H9 (cell line): Measurements from ENCODE around the gene WAC. TPM values are rescaled to one million over a fixed set of nuclear protein-coding genes. Genes with fewer than 3 reads are reported as not detected.
A peak's percentile ranks its signal among the peaks of the same experiment; 100 is the strongest.

Experiments
- DNase-seq: peaks from one replicate; pipeline ENCODE4 v3.0.0-alpha.2; 2017
- H2AFZ ChIP-seq: one replicate; pipeline ENCODE4 v1.6.1; 2013; ENCODE audit warnings: mild to moderate bottlenecking, low read length, control low read depth, moderate library complexity
- H2AK5ac ChIP-seq: 2 replicates; pipeline ENCODE4 v1.6.1; 2013; ENCODE audit warnings: low read length, control low read depth, mixed read lengths; ENCODE audit not compliant: insufficient read length
- H2BK120ac ChIP-seq: one replicate; pipeline ENCODE4 v1.6.1; 2013; ENCODE audit warnings: low read depth, mild to moderate bottlenecking, low read length, control low read depth, inconsistent platforms; ENCODE audit not compliant: poor library complexity, severe bottlenecking
- H2BK12ac ChIP-seq: 2 replicates; pipeline ENCODE4 v1.6.1; 2013; ENCODE audit warnings: low read length, control low read depth, mixed read lengths, low read depth; ENCODE audit not compliant: insufficient read length
- H2BK15ac ChIP-seq: 2 replicates; pipeline ENCODE4 v1.6.1; 2013; ENCODE audit warnings: low read depth, low read length, control low read depth
- H2BK20ac ChIP-seq: one replicate; pipeline ENCODE4 v1.6.1; 2013; ENCODE audit warnings: low read depth, mild to moderate bottlenecking, low read length, control low read depth, inconsistent platforms; ENCODE audit not compliant: poor library complexity, severe bottlenecking
- H2BK5ac ChIP-seq: 2 replicates; pipeline ENCODE4 v1.6.1; 2013; ENCODE audit warnings: low read length, control low read depth, mixed read lengths; ENCODE audit not compliant: insufficient read length
- H3K14ac ChIP-seq: 2 replicates; pipeline ENCODE4 v1.6.1; 2013; ENCODE audit warnings: low read length, control low read depth; ENCODE audit not compliant: insufficient read depth
- H3K18ac ChIP-seq: 2 replicates; pipeline ENCODE4 v1.6.1; 2013; ENCODE audit warnings: low read depth, mild to moderate bottlenecking, mixed read lengths, low read length, control low read depth; ENCODE audit not compliant: insufficient read length
- H3K23ac ChIP-seq: 2 replicates; pipeline ENCODE4 v1.6.1; 2013; ENCODE audit warnings: low read length, control low read depth, mixed read lengths, low read depth; ENCODE audit not compliant: insufficient read length
- H3K23me2 ChIP-seq: 2 replicates; pipeline ENCODE4 v1.6.1; 2013; ENCODE audit warnings: low read depth, mild to moderate bottlenecking, mixed read lengths, low read length, control low read depth; ENCODE audit not compliant: insufficient read length, poor library complexity, severe bottlenecking
- H3K27ac ChIP-seq: 2 replicates; pipeline ENCODE4 v1.5.1; 2013; ENCODE audit warnings: low read length, control low read depth, mixed read lengths, low read depth; ENCODE audit not compliant: insufficient read length
- H3K27me3 ChIP-seq: 2 replicates; pipeline ENCODE4 v1.6.1; 2013; ENCODE audit warnings: low read length, control low read depth, inconsistent platforms; ENCODE audit not compliant: insufficient read depth
- H3K4ac ChIP-seq: 2 replicates; pipeline ENCODE4 v1.6.1; 2013; ENCODE audit warnings: low read depth, mild to moderate bottlenecking, control low read depth, inconsistent platforms, low read length, moderate library complexity
- H3K4me1 ChIP-seq: 2 replicates; pipeline ENCODE4 v1.6.1; 2013; ENCODE audit warnings: low read length, control low read depth, inconsistent platforms; ENCODE audit not compliant: insufficient read depth
- H3K4me2 ChIP-seq: 2 replicates; pipeline ENCODE4 v1.6.1; 2013; ENCODE audit warnings: low read length, control low read depth, mixed read lengths; ENCODE audit not compliant: insufficient read length, insufficient read depth
- H3K56ac ChIP-seq: 2 replicates; pipeline ENCODE4 v1.6.1; 2013; ENCODE audit warnings: low read depth, mild to moderate bottlenecking, mixed read lengths, low read length, control low read depth; ENCODE audit not compliant: insufficient read length
- H3K79me1 ChIP-seq: 2 replicates; pipeline ENCODE4 v1.6.1; 2013; ENCODE audit warnings: low read depth, mild to moderate bottlenecking, moderate library complexity, low read length, control low read depth, inconsistent platforms; ENCODE audit not compliant: insufficient read depth, poor library complexity, severe bottlenecking
- H3K79me2 ChIP-seq: 2 replicates; pipeline ENCODE4 v1.6.1; 2013; ENCODE audit warnings: low read length, control low read depth, inconsistent platforms; ENCODE audit not compliant: insufficient read depth
- H3K9ac ChIP-seq: 2 replicates; pipeline ENCODE4 v1.6.1; 2013; ENCODE audit warnings: low read length, control low read depth, mixed read lengths; ENCODE audit not compliant: insufficient read length; ENCODE audit errors: extremely low read depth
- H3K9me3 ChIP-seq: one replicate; pipeline ENCODE4 v1.6.1; 2013; ENCODE audit warnings: low read depth, low read length, inconsistent platforms; ENCODE audit not compliant: control insufficient read depth
- H3T11ph ChIP-seq: one replicate; pipeline ENCODE4 v1.6.1; 2013; ENCODE audit warnings: mild to moderate bottlenecking, low read length, control low read depth, inconsistent platforms
- H4K20me1 ChIP-seq: one replicate; pipeline ENCODE4 v1.6.1; 2013; ENCODE audit not compliant: control insufficient read depth, insufficient read length, insufficient read depth
- H4K5ac ChIP-seq: 2 replicates; pipeline ENCODE4 v1.6.1; 2013; ENCODE audit warnings: low read depth, mild to moderate bottlenecking, mixed read lengths, low read length, control low read depth; ENCODE audit not compliant: insufficient read length
- H4K8ac ChIP-seq: replicated peaks from 2 replicates; pipeline ENCODE4 v1.6.1; 2013; ENCODE audit warnings: low read length, control low read depth, mixed read lengths, low read depth; ENCODE audit not compliant: insufficient read length
- H4K91ac ChIP-seq: 2 replicates; pipeline ENCODE4 v1.6.1; 2013; ENCODE audit warnings: low read depth, mild to moderate bottlenecking, moderate library complexity, mixed read lengths, low read length, control low read depth; ENCODE audit not compliant: insufficient read length
- H3K27ac Mint-ChIP-seq, 3 experiments: 2 replicates in 2 of 3; 3 replicates in 1 of 3; pipeline ENCODE4 v1.8.0; 2020 to 2021; ENCODE audit warnings: mixed read lengths in 3 of 3, mild to moderate bottlenecking in 1 of 3, moderate library complexity in 1 of 3
- H3K27me3 Mint-ChIP-seq: 2 replicates; pipeline ENCODE4 v1.8.0; 2021; ENCODE audit warnings: low read depth, mild to moderate bottlenecking, moderate library complexity, mixed read lengths
- H3K36me3 Mint-ChIP-seq, 3 experiments: 2 replicates in 2 of 3; 3 replicates in 1 of 3; pipeline ENCODE4 v1.8.0; 2020 to 2021; ENCODE audit warnings: low read depth in 3 of 3, mixed read lengths in 3 of 3; ENCODE audit not compliant: insufficient read depth in 1 of 3
- H3K4me1 Mint-ChIP-seq, 2 experiments: 2 replicates each; pipeline ENCODE4 v1.8.0; 2020; ENCODE audit warnings: mixed read lengths in 2 of 2
- H3K4me3 Mint-ChIP-seq, 2 experiments: 2 replicates in 1 of 2; 3 replicates in 1 of 2; pipeline ENCODE4 v1.8.0; 2020 to 2021; ENCODE audit warnings: mild to moderate bottlenecking in 2 of 2, mixed read lengths in 2 of 2, moderate library complexity in 1 of 2
- H3K9me3 Mint-ChIP-seq, 2 experiments: 2 replicates in 1 of 2; 3 replicates in 1 of 2; pipeline ENCODE4 v1.8.0; 2020; ENCODE audit warnings: mild to moderate bottlenecking in 2 of 2, mixed read lengths in 2 of 2, moderate library complexity in 1 of 2
- CTCF ChIP-seq: fragments of 200-600 bp; sonication (generic); conservative IDR thresholded peaks from 3 replicates; pipeline ENCODE4 v1.8.0; 2021; ENCODE audit warnings: antibody characterized with exemption, mild to moderate bottlenecking
- WGBS: extraction: QIAGEN DNeasy Blood & Tissue Kit; methylation state at CpG from one replicate; pipeline ENCODE4 v1.1.7; 2013; ENCODE audit warnings: missing lambda C conversion rate, low lambda C conversion rate, mixed read lengths; ENCODE audit not compliant: insufficient read length; ENCODE audit errors: extremely low coverage; 5-methylcytosine and 5-hydroxymethylcytosine counted together
- total RNA-seq: library from RNA; stranded (reverse); gene quantifications from 2 replicates; pipeline ENCODE4 v1.2.1, GENCODE V29; 2021

The WAC gene
- total RNA-seq, 1 experiment from 2014 or later: 130 TPM

GRCh38 chr10:28595613-28596012 is 62.7 kb downstream of the WAC start:
- no peak overlapping the region for H3K14ac ChIP-seq
- 0 out of 7 replicates have a peak overlapping the region, but pooled peaks of 1 of the 3 experiments have one; percentile 36 for H3K27ac Mint-ChIP-seq
- no peak overlapping the region for H3K4ac ChIP-seq
- H4K91ac ChIP-seq: no peak overlapping the region
- no peaks in the 10 kb centered on the region for H3K23me2 ChIP-seq
- H4K20me1 ChIP-seq: no peaks in the 10 kb centered on the region
- H3K79me1 ChIP-seq: no peaks in the 10 kb centered on the region
- no peak overlapping the region for H3K27ac ChIP-seq
- no peaks in the 10 kb centered on the region for H3K4me1 ChIP-seq
- peaks cover 31 to 62% (median 57%) of the 10 kb centered on the region in 3 experiments; a peak in 6 of 7 replicates for H3K36me3 Mint-ChIP-seq
- H3T11ph ChIP-seq: no peak overlapping the region
- no CpG with 5 or more reads among the region's 3 CpGs for WGBS
- H2BK20ac ChIP-seq: no peak overlapping the region
- no peaks in the 10 kb centered on the region for H3K27me3 ChIP-seq
- H2BK15ac ChIP-seq: no peak overlapping the region
- no peaks in the 10 kb centered on the region for H3K9me3 ChIP-seq
- no peaks in the 10 kb centered on the region for H3K9me3 Mint-ChIP-seq
- H4K5ac ChIP-seq: no peak overlapping the region
- H3K23ac ChIP-seq: no peak overlapping the region
- no peak overlapping the region for H2AK5ac ChIP-seq
- H3K79me2 ChIP-seq: peaks cover 15% of the 10 kb centered on the region; the same call in 1 of the 2 replicates
- no peak overlapping the region for H2BK12ac ChIP-seq
- no peak for DNase-seq
- no peak overlapping the region for H3K9ac ChIP-seq
- H2AFZ ChIP-seq: no peak overlapping the region
- H3K4me3 Mint-ChIP-seq: no peak overlapping the region
- no peak overlapping the region for H3K4me2 ChIP-seq
- peaks cover 39 to 41% of the 10 kb centered on the region in 2 experiments for H3K4me1 Mint-ChIP-seq
- H3K27me3 Mint-ChIP-seq: no peaks in the 10 kb centered on the region
- TF ChIP-seq CTCF: no peak
- H3K56ac ChIP-seq: no peak overlapping the region
- no peak overlapping the region for H3K18ac ChIP-seq
- no peak overlapping the region for H4K8ac ChIP-seq
- no peak overlapping the region for H2BK5ac ChIP-seq
- no peak overlapping the region for H2BK120ac ChIP-seq
